H9 (cell line): ENCODE results near the gene NPHS1. TPM values are rescaled to one million over a fixed set of nuclear protein-coding genes. Genes with fewer than 3 reads are reported as not detected.

ENCODE experiments used
- DNase-seq: peaks from one replicate; pipeline ENCODE4 v3.0.0-alpha.2; 2017
- H2AFZ ChIP-seq: one replicate; pipeline ENCODE4 v1.6.1; 2013; ENCODE audit warnings: mild to moderate bottlenecking, low read length, control low read depth, moderate library complexity
- H2AK5ac ChIP-seq: 2 replicates; pipeline ENCODE4 v1.6.1; 2013; ENCODE audit warnings: low read length, control low read depth, mixed read lengths; ENCODE audit not compliant: insufficient read length
- H2BK120ac ChIP-seq: one replicate; pipeline ENCODE4 v1.6.1; 2013; ENCODE audit warnings: low read depth, mild to moderate bottlenecking, low read length, control low read depth, inconsistent platforms; ENCODE audit not compliant: poor library complexity, severe bottlenecking
- H2BK12ac ChIP-seq: 2 replicates; pipeline ENCODE4 v1.6.1; 2013; ENCODE audit warnings: low read length, control low read depth, mixed read lengths, low read depth; ENCODE audit not compliant: insufficient read length
- H2BK15ac ChIP-seq: 2 replicates; pipeline ENCODE4 v1.6.1; 2013; ENCODE audit warnings: low read depth, low read length, control low read depth
- H2BK20ac ChIP-seq: one replicate; pipeline ENCODE4 v1.6.1; 2013; ENCODE audit warnings: low read depth, mild to moderate bottlenecking, low read length, control low read depth, inconsistent platforms; ENCODE audit not compliant: poor library complexity, severe bottlenecking
- H2BK5ac ChIP-seq: 2 replicates; pipeline ENCODE4 v1.6.1; 2013; ENCODE audit warnings: low read length, control low read depth, mixed read lengths; ENCODE audit not compliant: insufficient read length
- H3K14ac ChIP-seq: 2 replicates; pipeline ENCODE4 v1.6.1; 2013; ENCODE audit warnings: low read length, control low read depth; ENCODE audit not compliant: insufficient read depth
- H3K18ac ChIP-seq: 2 replicates; pipeline ENCODE4 v1.6.1; 2013; ENCODE audit warnings: low read depth, mild to moderate bottlenecking, mixed read lengths, low read length, control low read depth; ENCODE audit not compliant: insufficient read length
- H3K23ac ChIP-seq: 2 replicates; pipeline ENCODE4 v1.6.1; 2013; ENCODE audit warnings: low read length, control low read depth, mixed read lengths, low read depth; ENCODE audit not compliant: insufficient read length
- H3K23me2 ChIP-seq: 2 replicates; pipeline ENCODE4 v1.6.1; 2013; ENCODE audit warnings: low read depth, mild to moderate bottlenecking, mixed read lengths, low read length, control low read depth; ENCODE audit not compliant: insufficient read length, poor library complexity, severe bottlenecking
- H3K27ac ChIP-seq: 2 replicates; pipeline ENCODE4 v1.5.1; 2013; ENCODE audit warnings: low read length, control low read depth, mixed read lengths, low read depth; ENCODE audit not compliant: insufficient read length
- H3K27me3 ChIP-seq: 2 replicates; pipeline ENCODE4 v1.6.1; 2013; ENCODE audit warnings: low read length, control low read depth, inconsistent platforms; ENCODE audit not compliant: insufficient read depth
- H3K4ac ChIP-seq: 2 replicates; pipeline ENCODE4 v1.6.1; 2013; ENCODE audit warnings: low read depth, mild to moderate bottlenecking, control low read depth, inconsistent platforms, low read length, moderate library complexity
- H3K4me1 ChIP-seq: 2 replicates; pipeline ENCODE4 v1.6.1; 2013; ENCODE audit warnings: low read length, control low read depth, inconsistent platforms; ENCODE audit not compliant: insufficient read depth
- H3K4me2 ChIP-seq: 2 replicates; pipeline ENCODE4 v1.6.1; 2013; ENCODE audit warnings: low read length, control low read depth, mixed read lengths; ENCODE audit not compliant: insufficient read length, insufficient read depth
- H3K56ac ChIP-seq: 2 replicates; pipeline ENCODE4 v1.6.1; 2013; ENCODE audit warnings: low read depth, mild to moderate bottlenecking, mixed read lengths, low read length, control low read depth; ENCODE audit not compliant: insufficient read length
- H3K79me1 ChIP-seq: 2 replicates; pipeline ENCODE4 v1.6.1; 2013; ENCODE audit warnings: low read depth, mild to moderate bottlenecking, moderate library complexity, low read length, control low read depth, inconsistent platforms; ENCODE audit not compliant: insufficient read depth, poor library complexity, severe bottlenecking
- H3K79me2 ChIP-seq: 2 replicates; pipeline ENCODE4 v1.6.1; 2013; ENCODE audit warnings: low read length, control low read depth, inconsistent platforms; ENCODE audit not compliant: insufficient read depth
- H3K9ac ChIP-seq: 2 replicates; pipeline ENCODE4 v1.6.1; 2013; ENCODE audit warnings: low read length, control low read depth, mixed read lengths; ENCODE audit not compliant: insufficient read length; ENCODE audit errors: extremely low read depth
- H3K9me3 ChIP-seq: one replicate; pipeline ENCODE4 v1.6.1; 2013; ENCODE audit warnings: low read depth, low read length, inconsistent platforms; ENCODE audit not compliant: control insufficient read depth
- H3T11ph ChIP-seq: one replicate; pipeline ENCODE4 v1.6.1; 2013; ENCODE audit warnings: mild to moderate bottlenecking, low read length, control low read depth, inconsistent platforms
- H4K20me1 ChIP-seq: one replicate; pipeline ENCODE4 v1.6.1; 2013; ENCODE audit not compliant: control insufficient read depth, insufficient read length, insufficient read depth
- H4K5ac ChIP-seq: 2 replicates; pipeline ENCODE4 v1.6.1; 2013; ENCODE audit warnings: low read depth, mild to moderate bottlenecking, mixed read lengths, low read length, control low read depth; ENCODE audit not compliant: insufficient read length
- H4K8ac ChIP-seq: replicated peaks from 2 replicates; pipeline ENCODE4 v1.6.1; 2013; ENCODE audit warnings: low read length, control low read depth, mixed read lengths, low read depth; ENCODE audit not compliant: insufficient read length
- H4K91ac ChIP-seq: 2 replicates; pipeline ENCODE4 v1.6.1; 2013; ENCODE audit warnings: low read depth, mild to moderate bottlenecking, moderate library complexity, mixed read lengths, low read length, control low read depth; ENCODE audit not compliant: insufficient read length
- H3K27ac Mint-ChIP-seq, 3 experiments: 2 replicates in 2 of 3; 3 replicates in 1 of 3; pipeline ENCODE4 v1.8.0; 2020 to 2021; ENCODE audit warnings: mixed read lengths in 3 of 3, mild to moderate bottlenecking in 1 of 3, moderate library complexity in 1 of 3
- H3K27me3 Mint-ChIP-seq: 2 replicates; pipeline ENCODE4 v1.8.0; 2021; ENCODE audit warnings: low read depth, mild to moderate bottlenecking, moderate library complexity, mixed read lengths
- H3K36me3 Mint-ChIP-seq, 3 experiments: 2 replicates in 2 of 3; 3 replicates in 1 of 3; pipeline ENCODE4 v1.8.0; 2020 to 2021; ENCODE audit warnings: low read depth in 3 of 3, mixed read lengths in 3 of 3; ENCODE audit not compliant: insufficient read depth in 1 of 3
- H3K4me1 Mint-ChIP-seq, 2 experiments: 2 replicates each; pipeline ENCODE4 v1.8.0; 2020; ENCODE audit warnings: mixed read lengths in 2 of 2
- H3K4me3 Mint-ChIP-seq, 2 experiments: 2 replicates in 1 of 2; 3 replicates in 1 of 2; pipeline ENCODE4 v1.8.0; 2020 to 2021; ENCODE audit warnings: mild to moderate bottlenecking in 2 of 2, mixed read lengths in 2 of 2, moderate library complexity in 1 of 2
- H3K9me3 Mint-ChIP-seq, 2 experiments: 2 replicates in 1 of 2; 3 replicates in 1 of 2; pipeline ENCODE4 v1.8.0; 2020; ENCODE audit warnings: mild to moderate bottlenecking in 2 of 2, mixed read lengths in 2 of 2, moderate library complexity in 1 of 2
- WGBS: extraction: QIAGEN DNeasy Blood & Tissue Kit; methylation state at CpG from one replicate; pipeline ENCODE4 v1.1.7; 2013; ENCODE audit warnings: missing lambda C conversion rate, low lambda C conversion rate, mixed read lengths; ENCODE audit not compliant: insufficient read length; ENCODE audit errors: extremely low coverage; 5-methylcytosine and 5-hydroxymethylcytosine counted together
- total RNA-seq: library from RNA; stranded (reverse); gene quantifications from 2 replicates; pipeline ENCODE4 v1.2.1, GENCODE V29; 2021
- TF ChIP-seq, protein P1 (sequence below): fragments of 200-600 bp; sonication (generic); conservative IDR thresholded peaks from 3 replicates; pipeline ENCODE4 v1.8.0; 2021; ENCODE audit warnings: antibody characterized with exemption, mild to moderate bottlenecking

Gene NPHS1
- total RNA-seq, 1 experiment from 2014 or later: 0.83 TPM

DNA sequence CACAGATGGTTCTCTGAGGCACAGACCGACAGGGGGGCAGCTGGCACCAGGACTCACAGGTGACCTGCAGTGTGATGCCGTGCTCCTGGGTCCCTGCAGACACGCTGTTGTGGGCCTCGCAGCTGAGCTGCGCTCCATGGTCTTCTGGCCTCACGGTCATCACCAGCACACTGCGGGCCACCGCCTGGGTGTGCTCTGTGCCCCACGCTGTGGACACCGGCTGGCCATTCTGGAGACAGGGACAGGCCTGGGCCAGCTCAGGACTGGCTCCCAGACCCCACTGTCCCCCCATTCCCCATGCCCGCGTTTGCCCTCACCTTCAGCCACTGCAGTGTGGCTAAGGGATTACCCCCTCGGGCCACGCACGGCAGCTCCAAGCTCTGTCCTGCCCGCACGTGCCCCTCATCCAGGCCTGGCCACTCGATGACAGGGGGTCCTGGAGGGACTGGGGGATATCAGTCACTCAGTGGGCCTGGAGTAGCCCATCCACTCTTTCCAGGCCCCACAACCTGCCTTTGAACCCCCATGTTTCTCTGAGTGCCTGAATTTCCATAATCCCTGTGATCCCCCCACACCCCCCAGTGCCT is 3.3 kb downstream of the NPHS1 start:
- Histone ChIP-seq H3K23ac (no peak overlapping the region), H3K4me2 (no peak overlapping the region), H2BK120ac (no peak overlapping the region), H4K5ac (no peak overlapping the region), H3K4ac (no peak overlapping the region), H3K79me2 (no peaks in the 10 kb centered on the region), H3K9me3 (no peaks in the 10 kb centered on the region), H2AK5ac (no peak overlapping the region), H3K18ac (no peak overlapping the region), H2AFZ (no peak overlapping the region), H3T11ph (no peak overlapping the region), H4K20me1 (no peaks in the 10 kb centered on the region), H3K27ac (no peak overlapping the region), H3K27me3 (peaks cover 18% of the 10 kb centered on the region; the same call in 1 of the 2 replicates), H3K9ac (no peak overlapping the region), H3K79me1 (no peaks in the 10 kb centered on the region), H3K14ac (no peak overlapping the region; the same call in 1 of the 2 replicates), H2BK5ac (no peak overlapping the region), H3K4me1 (no peaks in the 10 kb centered on the region), H2BK15ac (no peak overlapping the region), H4K91ac (no peak overlapping the region), H4K8ac (no peak overlapping the region), H2BK12ac (no peak overlapping the region), H3K56ac (no peak overlapping the region), H3K23me2 (peaks cover 18% of the 10 kb centered on the region), H2BK20ac (no peak overlapping the region)
- Mint-ChIP-seq H3K27ac (no peak overlapping the region), H3K27me3 (peaks cover 80% of the 10 kb centered on the region), H3K36me3 (no peaks in the 10 kb centered on the region; a peak in 1 of 7 replicates), H3K4me1 (peaks cover 22 to 38% of the 10 kb centered on the region in 2 experiments), H3K4me3 (peak overlapping the region in 1 of 2 experiments; percentile 55; a peak in 1 of 5 replicates), H3K9me3 (peaks cover 2 to 3% of the 10 kb centered on the region in 2 experiments; a peak in 2 of 5 replicates)
- WGBS: no CpG with 5 or more reads among the region's 18 CpGs
- DNase-seq: no peak
- TF ChIP-seq, protein P1, sequence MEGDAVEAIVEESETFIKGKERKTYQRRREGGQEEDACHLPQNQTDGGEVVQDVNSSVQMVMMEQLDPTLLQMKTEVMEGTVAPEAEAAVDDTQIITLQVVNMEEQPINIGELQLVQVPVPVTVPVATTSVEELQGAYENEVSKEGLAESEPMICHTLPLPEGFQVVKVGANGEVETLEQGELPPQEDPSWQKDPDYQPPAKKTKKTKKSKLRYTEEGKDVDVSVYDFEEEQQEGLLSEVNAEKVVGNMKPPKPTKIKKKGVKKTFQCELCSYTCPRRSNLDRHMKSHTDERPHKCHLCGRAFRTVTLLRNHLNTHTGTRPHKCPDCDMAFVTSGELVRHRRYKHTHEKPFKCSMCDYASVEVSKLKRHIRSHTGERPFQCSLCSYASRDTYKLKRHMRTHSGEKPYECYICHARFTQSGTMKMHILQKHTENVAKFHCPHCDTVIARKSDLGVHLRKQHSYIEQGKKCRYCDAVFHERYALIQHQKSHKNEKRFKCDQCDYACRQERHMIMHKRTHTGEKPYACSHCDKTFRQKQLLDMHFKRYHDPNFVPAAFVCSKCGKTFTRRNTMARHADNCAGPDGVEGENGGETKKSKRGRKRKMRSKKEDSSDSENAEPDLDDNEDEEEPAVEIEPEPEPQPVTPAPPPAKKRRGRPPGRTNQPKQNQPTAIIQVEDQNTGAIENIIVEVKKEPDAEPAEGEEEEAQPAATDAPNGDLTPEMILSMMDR: no peak
